Dedifferentiated amniotic fluid mesenchymal stem cell (primary cell): ENCODE measurements around the gene LOX.

Source experiments
- DNase-seq: peaks from one replicate; pipeline ENCODE4 v3.0.0-alpha.2; 2016; ENCODE audit errors: extremely low spot score

LOX gene

GRCh38 chr5:122053181-122054109 lies 24.6 kb downstream of the LOX start:
- DNase-seq: no peak

- DNase-seq: no peak
Observed at GRCh38 chr5:122051569-122051968, 26.5 kb downstream of the LOX start.

GRCh38 chr5:122050959-122051358 lies 27.1 kb downstream of the LOX start:
- no peak for DNase-seq

GRCh38 chr5:122040636-122041302 lies 37.3 kb downstream of the LOX start:
- no peak for DNase-seq

- DNase-seq: no peak
Observed at GRCh38 chr5:122036326-122036725, 41.7 kb downstream of the LOX start.

GRCh38 chr5:122035913-122036312 lies 42.1 kb downstream of the LOX start:
- DNase-seq: no peak

GRCh38 chr5:122031836-122032235 lies 46.2 kb downstream of the LOX start:
- DNase-seq: no peak

- DNase-seq: no peak
Observed at GRCh38 chr5:122030251-122030650, 47.8 kb downstream of the LOX start.

- DNase-seq: no peak
Observed at GRCh38 chr5:122029818-122030217, 48.2 kb downstream of the LOX start.

GRCh38 chr5:122022966-122023365 lies 55.1 kb downstream of the LOX start:
- DNase-seq: no peak

GRCh38 chr5:122019919-122020590 lies 58.0 kb downstream of the LOX start:
- DNase-seq: no peak

GRCh38 chr5:122015471-122015870 lies 62.6 kb downstream of the LOX start:
- no peak for DNase-seq

GRCh38 chr5:122014236-122014935 lies 63.7 kb downstream of the LOX start:
- no peak for DNase-seq
